Left ventricle myocardium inferior (tissue), 1 donor: Measurements from ENCODE around the gene CPA4. TPM values are rescaled to one million over a fixed set of nuclear protein-coding genes. Genes with fewer than 3 reads are reported as not detected.
"Not testable (repeated sequence)": the region's sequence is repeated elsewhere in the genome, so short reads cannot be mapped to it uniquely, and the experiment has no call there.

ENCODE experiments used
- DNase-seq: peaks from one replicate; pipeline ENCODE4 v3.0.0-alpha.2; 2020
- H3K27ac ChIP-seq: fragments of 200-600 bp; replicated peaks from 2 replicates; pipeline ENCODE4 v1.8.0; 2021
- H3K27me3 ChIP-seq: fragments of 200-600 bp; 2 replicates; pipeline ENCODE4 v1.8.0; 2021; ENCODE audit warnings: low read depth
- H3K36me3 ChIP-seq: fragments of 200-600 bp; 2 replicates; pipeline ENCODE4 v1.8.0; 2021
- H3K4me1 ChIP-seq: fragments of 200-600 bp; 2 replicates; pipeline ENCODE4 v1.8.0; 2021
- H3K4me3 ChIP-seq: fragments of 200-600 bp; 2 replicates; pipeline ENCODE4 v1.8.0; 2021; ENCODE audit warnings: mild to moderate bottlenecking, moderate library complexity
- H3K9me3 ChIP-seq: fragments of 200-600 bp; replicated peaks from 2 replicates; pipeline ENCODE4 v1.8.0; 2021
- CTCF ChIP-seq: fragments of 200-600 bp; IDR thresholded peaks from 2 replicates; pipeline ENCODE4 v1.8.0; 2021; ENCODE audit warnings: antibody characterized with exemption, mild to moderate bottlenecking, borderline replicate concordance
- intact Hi-C: fragments of 100-400 bp; cut with micrococcal nuclease; formaldehyde crosslinking; loops from one replicate; pipeline ENCODE4 v1.11.0; 2022
- total RNA-seq: library from RNA; stranded (reverse); fragmentation: NEBNext Ultra II Directional; extraction: Animal tissue kit (Norgen Biotek cat#: 25700); gene quantifications from one replicate; pipeline ENCODE4 v1.2.1, GENCODE V29; 2021
- donor health status: DM: no; HTN: yes; CAD: no; lungs with severe emphysema.

Gene CPA4
- total RNA-seq, 1 donor from 2014 or later = not detected

GRCh38 chr7:130319541-130319940 is 26.6 kb downstream of the CPA4 start:
- no peak overlapping the region for H3K4me3 ChIP-seq
- no peak for TF ChIP-seq CTCF
- H3K27me3 ChIP-seq = no peaks in the 10 kb centered on the region
- no peaks in the 10 kb centered on the region for H3K9me3 ChIP-seq
- intact Hi-C loops = no loop called here
- H3K27ac ChIP-seq = no peak overlapping the region
- no peak for DNase-seq
- no peaks in the 10 kb centered on the region for H3K36me3 ChIP-seq
- H3K4me1 ChIP-seq = no peaks in the 10 kb centered on the region

- H3K36me3 ChIP-seq, DNase-seq, H3K4me1 ChIP-seq, H3K27me3 ChIP-seq, H3K9me3 ChIP-seq, H3K27ac ChIP-seq, intact Hi-C loops, H3K4me3 ChIP-seq: not testable (repeated sequence)
Measured at GRCh38 chr7:130321542-130322229, 28.7 kb downstream of the CPA4 start.

- H3K36me3 ChIP-seq = no peaks in the 10 kb centered on the region
- no peak for TF ChIP-seq CTCF
- H3K4me3 ChIP-seq = no peak overlapping the region
- intact Hi-C loops = no loop called here
- H3K4me1 ChIP-seq = no peaks in the 10 kb centered on the region
- no peaks in the 10 kb centered on the region for H3K27me3 ChIP-seq
- DNase-seq = no peak
- H3K27ac ChIP-seq = no peak overlapping the region
- no peaks in the 10 kb centered on the region for H3K9me3 ChIP-seq
Measured at GRCh38 chr7:130322615-130323014, 29.7 kb downstream of the CPA4 start.

DNA sequence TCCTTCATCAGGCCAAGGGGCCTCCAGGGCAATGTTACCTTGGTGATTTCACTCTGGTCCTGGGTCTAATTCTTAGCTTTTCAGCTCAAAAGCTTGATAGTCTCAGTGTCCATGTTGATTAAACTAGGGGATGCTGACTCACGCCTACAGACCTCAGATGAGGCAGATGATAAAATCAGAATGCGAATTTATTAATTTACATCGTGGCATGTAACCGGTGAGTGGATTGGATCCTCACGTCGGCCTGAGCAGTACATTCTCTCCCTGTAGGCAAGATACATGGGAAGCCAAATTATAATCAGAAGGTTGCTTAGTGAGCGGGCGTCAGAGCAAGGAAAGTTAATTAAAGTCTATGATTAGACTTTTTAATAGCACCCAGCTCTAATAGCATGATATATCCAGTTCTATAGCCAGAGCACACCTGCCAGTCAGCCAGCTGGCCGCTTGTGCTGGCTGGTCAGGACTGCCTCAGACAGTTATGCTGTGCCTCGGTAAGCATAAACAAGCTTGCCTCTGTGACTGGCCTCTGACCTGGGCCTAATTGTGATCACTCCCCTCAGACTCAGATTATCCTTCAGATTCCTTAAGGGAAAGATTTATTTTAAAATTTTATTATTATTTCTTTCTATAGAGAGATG is 31.5 kb downstream of the CPA4 start:
- intact Hi-C loops = no loop called here
- DNase-seq = no peak
- no peaks in the 10 kb centered on the region for H3K9me3 ChIP-seq
- no peaks in the 10 kb centered on the region for H3K36me3 ChIP-seq
- no peak for TF ChIP-seq CTCF
- no peak overlapping the region for H3K4me3 ChIP-seq
- no peak overlapping the region for H3K27ac ChIP-seq
- no peaks in the 10 kb centered on the region for H3K27me3 ChIP-seq
- H3K4me1 ChIP-seq = no peaks in the 10 kb centered on the region

DNA sequence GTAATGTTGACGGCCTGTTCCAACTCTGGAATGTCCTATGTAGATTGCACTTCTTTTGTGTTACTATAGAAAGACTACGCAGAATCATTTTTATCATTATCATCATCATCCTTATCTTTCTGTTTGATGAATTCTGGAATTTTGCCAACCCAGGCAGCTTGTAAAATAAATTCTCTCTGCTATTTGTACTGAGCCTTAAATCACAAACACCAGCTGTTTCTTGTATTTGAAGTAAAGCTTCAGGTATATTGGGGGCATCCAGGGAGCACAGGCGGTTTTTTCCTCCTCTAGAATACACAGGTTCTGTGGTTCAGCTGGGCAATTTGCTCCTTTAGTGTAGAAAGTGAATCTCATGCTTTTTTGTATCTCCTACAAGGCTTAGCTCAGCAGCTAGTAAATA is 36.7 kb downstream of the CPA4 start:
- Histone ChIP-seq H3K4me1 (no peaks in the 10 kb centered on the region), H3K4me3 (no peak overlapping the region), H3K27me3 (no peaks in the 10 kb centered on the region), H3K36me3 (no peaks in the 10 kb centered on the region), H3K9me3 (no peaks in the 10 kb centered on the region), H3K27ac (no peak overlapping the region)
- intact Hi-C loops = no loop called here
- TF ChIP-seq CTCF = no peak
- DNase-seq = no peak
